Lung microvascular endothelial cell (primary cell): ENCODE data around the gene INSYN1. TPM values are rescaled to one million over a fixed set of nuclear protein-coding genes. Genes with fewer than 3 reads are reported as not detected.
"Not testable (repeated sequence)": the region's sequence is repeated elsewhere in the genome, so short reads cannot be mapped to it uniquely, and the experiment has no call there.

Experiments used
- DNase-seq, 2 donors: peaks; one replicate each; pipeline versions ENCODE4 v3.0.0 to v3.0.0-alpha.2; 2010; ENCODE audit warnings: low read depth in 2 of 2
- total RNA-seq: library from RNA; depleted of rRNA; stranded (reverse); fragments of >200 nt; gene quantifications from 2 replicates; pipeline ENCODE4 v1.2.1, GENCODE V29; 2014

INSYN1 gene
- total RNA-seq, 1 donor from 2014 or later = under 0.01 TPM

GRCh38 chr15:73749971-73750370 lies 3.2 kb downstream of the INSYN1 start:
- DNase-seq = no peak

DNA sequence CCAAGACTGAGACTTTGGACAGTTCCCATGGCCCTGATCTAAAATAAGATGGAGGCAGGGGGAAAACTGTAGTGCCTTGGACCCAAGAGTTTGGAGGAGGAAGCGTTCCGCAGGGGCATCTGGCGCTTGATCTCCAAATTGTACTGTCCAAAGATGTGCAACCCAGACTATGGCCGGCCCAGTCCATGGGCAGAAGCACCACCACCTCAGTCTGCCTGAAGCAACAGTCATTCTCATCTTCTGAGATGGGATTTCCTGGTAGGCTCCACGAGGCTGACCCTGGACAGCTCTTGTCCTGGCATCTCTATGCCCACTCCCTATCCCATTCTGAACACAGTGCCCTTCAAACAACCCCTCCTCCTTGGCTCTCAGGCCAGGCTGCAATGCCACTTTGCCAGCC lies 3.6 kb downstream of the INSYN1 start:
- DNase-seq = no peak

- DNase-seq = no peak
Observed at GRCh38 chr15:73748730-73749129, 4.4 kb downstream of the INSYN1 start.

- DNase-seq = no peak
Observed at GRCh38 chr15:73747847-73748590, 5.1 kb downstream of the INSYN1 start.

GRCh38 chr15:73746883-73747282 lies 6.3 kb downstream of the INSYN1 start:
- DNase-seq = no peak

- no peak for DNase-seq
Observed at GRCh38 chr15:73746261-73746660, 6.9 kb downstream of the INSYN1 start.

GRCh38 chr15:73745073-73745472 lies 8.1 kb downstream of the INSYN1 start:
- DNase-seq = no peak

GRCh38 chr15:73744293-73744692 lies 8.9 kb downstream of the INSYN1 start:
- no peak for DNase-seq

GRCh38 chr15:73741321-73741836 lies 11.8 kb downstream of the INSYN1 start:
- DNase-seq = no peak

GRCh38 chr15:73740152-73741048 lies 12.8 kb downstream of the INSYN1 start:
- no peak for DNase-seq

GRCh38 chr15:73737535-73737934 lies 15.6 kb downstream of the INSYN1 start:
- no peak for DNase-seq

- no peak for DNase-seq
Observed at GRCh38 chr15:73732930-73733329, 20.2 kb downstream of the INSYN1 start.

DNA sequence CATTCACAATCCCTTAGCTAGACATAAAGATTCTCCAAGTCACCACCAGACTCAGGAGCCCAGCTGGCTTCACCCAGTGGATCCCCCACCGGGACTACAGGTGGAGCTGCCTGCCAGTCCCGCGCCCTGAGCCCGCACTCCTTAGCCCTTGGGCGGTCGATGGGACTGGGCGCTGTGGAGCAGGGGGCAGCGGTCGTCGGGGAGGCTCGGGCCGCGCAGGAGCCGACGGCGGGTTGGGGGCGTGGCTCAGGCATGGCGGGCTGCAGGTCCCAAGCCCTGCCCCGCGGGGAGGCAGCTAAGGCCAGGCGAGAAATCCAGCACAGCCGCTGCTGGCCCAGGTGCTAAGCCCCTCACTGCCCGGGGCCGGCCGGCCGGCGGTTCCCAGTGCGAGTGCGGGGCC lies 21.1 kb downstream of the INSYN1 start:
- not testable (repeated sequence) for DNase-seq

- no peak for DNase-seq
Observed at GRCh38 chr15:73727330-73727976, 25.7 kb downstream of the INSYN1 start.

DNA sequence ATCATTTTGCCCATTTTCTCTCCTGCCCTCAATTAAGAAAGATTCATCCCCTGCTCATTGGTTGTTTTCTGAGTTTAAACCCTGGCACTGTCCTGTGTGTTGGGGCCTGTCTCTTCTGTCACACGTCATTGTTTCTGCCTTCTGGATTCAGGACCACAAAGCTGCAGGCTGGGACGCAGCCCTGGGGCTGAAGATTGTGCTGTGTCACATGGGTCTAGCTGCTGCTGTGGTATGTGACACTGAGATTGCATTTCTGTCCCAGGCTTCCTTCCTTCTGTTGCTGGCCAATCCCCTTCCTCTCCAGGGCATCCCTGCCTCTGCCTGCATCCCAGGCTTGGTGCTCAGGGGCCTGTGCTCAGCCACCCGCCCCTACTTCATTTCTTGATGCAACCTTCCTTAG lies 28.9 kb downstream of the INSYN1 start:
- DNase-seq = no peak

DNA sequence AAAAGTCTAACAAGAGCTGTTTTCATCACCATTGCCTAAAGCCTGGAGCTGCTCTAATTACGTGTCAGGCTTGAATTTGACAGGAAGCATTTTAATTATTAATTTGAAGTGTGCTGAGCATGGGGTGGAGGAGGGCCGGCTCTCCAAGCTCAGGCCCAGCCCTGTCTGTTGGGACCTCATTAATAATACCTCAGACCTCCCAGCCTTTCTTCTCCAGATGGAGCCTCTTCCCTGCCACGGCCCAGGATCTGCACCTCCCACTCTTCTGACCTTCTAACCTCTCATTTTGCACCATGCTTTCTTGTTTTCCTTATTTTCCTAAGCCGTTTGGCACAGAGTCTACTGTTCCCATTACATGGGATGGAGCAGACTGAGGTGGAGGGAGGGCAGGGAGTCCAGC lies 30.0 kb downstream of the INSYN1 start:
- no peak for DNase-seq

DNA sequence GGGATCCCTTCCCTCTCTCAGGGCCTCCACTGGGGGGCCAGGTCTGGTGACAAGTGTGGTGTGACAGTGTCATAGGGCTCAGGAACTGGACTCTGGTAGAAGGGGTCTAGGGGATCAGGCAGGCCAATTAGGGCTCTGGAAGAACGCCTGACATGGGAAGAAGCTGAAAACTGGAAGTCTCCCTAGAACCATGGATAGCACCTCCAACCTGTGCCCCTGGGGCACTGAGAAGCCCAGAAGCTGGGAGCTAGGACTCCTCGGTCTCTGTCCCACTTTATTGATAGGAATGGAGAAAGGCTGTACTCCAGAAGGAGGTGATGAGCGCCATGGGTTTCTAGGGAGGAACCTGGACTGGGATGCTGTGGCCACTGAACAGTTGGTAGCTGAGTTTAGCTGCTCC lies 30.7 kb downstream of the INSYN1 start:
- no peak for DNase-seq

DNA sequence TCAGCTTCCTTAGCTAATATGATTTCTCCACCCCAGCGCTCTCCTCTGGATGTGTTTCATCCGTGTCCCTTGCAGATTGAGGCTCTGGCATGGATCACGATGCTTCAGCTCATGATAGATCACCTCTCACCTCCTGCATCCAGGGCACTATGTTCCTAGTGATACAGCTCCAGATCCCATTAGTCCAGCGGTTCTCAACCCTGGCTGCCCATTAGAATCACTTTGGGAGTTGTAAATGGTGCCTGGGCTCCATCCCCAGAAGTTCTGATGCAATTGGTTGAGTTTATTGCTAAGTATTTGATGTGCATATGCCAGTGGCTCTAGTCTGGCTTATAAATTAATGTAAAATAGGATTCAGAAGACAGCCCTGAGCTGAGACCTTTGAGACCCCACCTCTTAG lies 34.5 kb downstream of the INSYN1 start:
- DNase-seq = no peak

DNA sequence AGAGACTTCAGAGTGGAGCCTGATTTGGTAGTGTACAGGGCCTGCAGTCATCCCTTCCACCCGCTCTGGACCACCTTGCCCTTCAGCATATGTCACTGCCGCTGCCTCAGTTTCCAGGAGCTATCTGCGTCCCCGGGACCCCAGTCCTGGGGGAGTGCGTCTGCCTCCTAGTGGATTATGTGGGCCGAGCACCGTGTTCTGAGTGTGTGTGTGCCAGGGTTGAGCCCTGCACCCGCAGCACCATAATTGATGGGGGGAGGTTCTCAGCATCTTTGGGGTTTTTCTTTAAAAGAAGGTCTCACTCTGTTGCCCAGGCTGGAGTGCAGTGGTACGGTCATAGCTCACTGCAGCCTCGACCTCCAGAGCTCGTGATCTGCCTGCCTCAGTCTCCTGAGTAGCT lies 35.3 kb downstream of the INSYN1 start:
- no peak for DNase-seq

- DNase-seq = no peak
Observed at GRCh38 chr15:73717206-73717605, 35.9 kb downstream of the INSYN1 start.

GRCh38 chr15:73716417-73716816 lies 36.7 kb downstream of the INSYN1 start:
- no peak for DNase-seq

- no peak for DNase-seq
Observed at GRCh38 chr15:73715417-73715816, 37.7 kb downstream of the INSYN1 start.
